HFF-Myc (cell line): ENCODE results near the gene KLHL30.

ENCODE experiments used
- DNase-seq: peaks from one replicate; pipeline ENCODE4 v3.0.0-alpha.2; 2011; ENCODE audit warnings: low read depth; ENCODE audit errors: extremely low read depth
- H3K4me3 ChIP-seq: replicated peaks from 2 replicates; pipeline ENCODE4 v1.5.1; 2011; ENCODE audit warnings: low read depth, mild to moderate bottlenecking, control low read depth, low read length
- TF ChIP-seq, protein P1 (sequence below): IDR thresholded peaks from 2 replicates; pipeline ENCODE4 v1.5.1; 2012; ENCODE audit warnings: mild to moderate bottlenecking, low read depth, low read length, control low read depth; ENCODE audit errors: missing control alignments

KLHL30 gene

DNA sequence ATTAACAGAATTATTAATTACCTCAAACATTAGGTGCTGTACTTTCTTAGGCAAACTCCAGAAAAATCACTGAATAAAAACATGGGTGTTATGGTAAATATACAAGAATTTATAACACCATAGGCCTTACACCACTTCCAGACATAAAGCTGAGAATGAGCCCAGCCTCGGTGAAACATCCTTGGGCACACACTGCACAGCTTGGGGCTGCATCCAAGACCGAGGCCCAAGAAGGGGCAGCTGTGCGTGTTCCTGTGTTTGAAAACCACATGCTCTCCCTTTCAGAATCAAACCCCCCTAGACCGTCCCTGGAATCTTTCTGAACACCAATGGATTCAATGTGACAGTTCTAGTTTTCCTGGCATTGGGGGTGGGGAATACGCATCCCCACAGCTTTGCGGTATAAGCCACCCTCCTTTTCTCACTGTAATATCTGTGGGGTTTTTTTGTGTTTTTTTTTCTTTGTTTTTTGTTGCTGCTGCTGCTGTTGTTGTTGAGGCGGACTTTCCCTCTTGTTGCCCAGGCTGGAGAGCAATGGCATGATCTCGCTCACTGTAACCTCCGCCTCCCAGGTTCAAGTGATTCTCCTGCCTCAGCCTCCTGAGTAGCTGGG is 33.2 kb downstream of the KLHL30 start:
- TF ChIP-seq, protein P1, sequence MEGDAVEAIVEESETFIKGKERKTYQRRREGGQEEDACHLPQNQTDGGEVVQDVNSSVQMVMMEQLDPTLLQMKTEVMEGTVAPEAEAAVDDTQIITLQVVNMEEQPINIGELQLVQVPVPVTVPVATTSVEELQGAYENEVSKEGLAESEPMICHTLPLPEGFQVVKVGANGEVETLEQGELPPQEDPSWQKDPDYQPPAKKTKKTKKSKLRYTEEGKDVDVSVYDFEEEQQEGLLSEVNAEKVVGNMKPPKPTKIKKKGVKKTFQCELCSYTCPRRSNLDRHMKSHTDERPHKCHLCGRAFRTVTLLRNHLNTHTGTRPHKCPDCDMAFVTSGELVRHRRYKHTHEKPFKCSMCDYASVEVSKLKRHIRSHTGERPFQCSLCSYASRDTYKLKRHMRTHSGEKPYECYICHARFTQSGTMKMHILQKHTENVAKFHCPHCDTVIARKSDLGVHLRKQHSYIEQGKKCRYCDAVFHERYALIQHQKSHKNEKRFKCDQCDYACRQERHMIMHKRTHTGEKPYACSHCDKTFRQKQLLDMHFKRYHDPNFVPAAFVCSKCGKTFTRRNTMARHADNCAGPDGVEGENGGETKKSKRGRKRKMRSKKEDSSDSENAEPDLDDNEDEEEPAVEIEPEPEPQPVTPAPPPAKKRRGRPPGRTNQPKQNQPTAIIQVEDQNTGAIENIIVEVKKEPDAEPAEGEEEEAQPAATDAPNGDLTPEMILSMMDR = no peak
- no peak for DNase-seq
- H3K4me3 ChIP-seq = no peak overlapping the region

DNA sequence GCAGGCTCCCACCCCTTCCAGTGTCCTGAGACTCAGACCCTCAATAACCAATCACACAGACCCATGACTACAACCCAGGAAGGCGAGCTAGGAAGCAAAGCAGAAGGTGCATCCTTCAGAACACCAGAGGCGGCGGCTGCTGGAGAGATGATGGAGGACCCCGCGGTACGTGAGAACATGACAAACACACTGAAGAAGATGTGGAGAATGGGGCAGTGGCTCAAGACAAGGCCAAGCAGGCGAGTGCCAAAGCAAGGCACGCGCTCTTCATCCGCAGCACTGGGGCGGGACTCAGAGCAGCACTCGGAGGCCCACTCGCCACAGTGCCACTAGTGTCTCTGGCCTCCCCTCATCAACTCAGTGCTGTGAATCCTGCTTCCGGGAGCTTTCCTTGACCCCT is 34.0 kb downstream of the KLHL30 start:
- no peak for DNase-seq
- no peak overlapping the region for H3K4me3 ChIP-seq
- TF ChIP-seq, protein P1 = no peak

DNA sequence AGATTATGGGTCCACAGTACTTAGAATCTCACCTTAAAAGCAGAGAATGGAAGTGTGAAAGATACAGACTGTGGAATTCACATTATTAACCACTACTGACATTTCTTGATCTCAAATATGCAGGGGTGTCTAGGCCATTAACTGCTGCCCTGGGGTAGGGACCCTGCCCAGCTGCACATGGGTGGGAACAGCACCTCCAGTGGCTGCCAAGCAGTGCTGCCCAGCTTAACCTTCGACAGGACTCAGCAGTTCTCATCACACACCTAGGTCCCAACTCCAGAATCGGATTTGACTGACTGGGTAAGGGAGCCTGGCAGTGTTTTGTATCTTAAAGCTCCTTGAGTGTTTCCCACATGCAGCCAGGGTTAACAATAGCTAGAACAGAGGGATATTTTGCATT is 35.2 kb downstream of the KLHL30 start:
- no peak for DNase-seq
- H3K4me3 ChIP-seq = no peak overlapping the region
- TF ChIP-seq, protein P1 = no peak

DNA sequence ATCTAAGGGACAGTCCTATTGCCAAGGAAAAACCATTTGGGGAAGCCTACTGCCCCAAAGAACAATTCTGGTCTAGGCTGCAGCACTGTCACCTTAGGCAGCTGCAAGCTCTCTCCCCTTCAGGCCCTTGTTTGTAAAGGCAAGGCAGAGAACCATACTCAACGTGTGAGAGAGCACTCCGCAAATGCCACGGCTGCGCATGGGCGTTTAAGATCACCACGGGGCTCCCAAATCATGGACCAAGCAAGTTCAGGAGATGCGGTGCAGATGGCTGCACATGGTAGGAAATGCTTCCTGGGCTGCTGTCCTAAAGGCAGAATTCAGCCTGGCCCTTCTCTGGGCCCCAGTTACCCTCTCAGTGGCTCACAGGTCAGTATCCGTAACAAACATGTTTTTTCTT is 35.8 kb downstream of the KLHL30 start:
- no peak for DNase-seq
- TF ChIP-seq, protein P1 = no peak
- no peak overlapping the region for H3K4me3 ChIP-seq

DNA sequence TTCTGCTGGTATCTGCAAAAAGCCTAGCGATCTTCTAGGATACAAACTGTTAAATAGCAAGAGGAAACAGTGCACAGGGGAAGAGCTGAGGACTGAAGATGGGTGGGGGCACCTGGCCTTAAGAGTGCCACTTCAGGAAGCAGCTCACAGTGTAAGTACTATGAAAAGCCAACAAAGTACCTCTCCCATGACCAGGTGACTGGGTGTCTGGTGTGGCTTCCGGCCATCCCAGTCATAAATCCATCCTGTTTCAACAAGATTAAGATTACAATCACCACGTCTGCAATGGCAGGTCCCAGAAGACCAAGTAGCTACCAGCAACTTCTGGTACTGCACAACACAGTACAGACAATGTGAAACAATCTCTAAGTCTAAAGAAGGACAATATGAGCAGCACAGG is 36.2 kb downstream of the KLHL30 start:
- TF ChIP-seq, protein P1 = no peak
- DNase-seq = no peak
- no peak overlapping the region for H3K4me3 ChIP-seq

DNA sequence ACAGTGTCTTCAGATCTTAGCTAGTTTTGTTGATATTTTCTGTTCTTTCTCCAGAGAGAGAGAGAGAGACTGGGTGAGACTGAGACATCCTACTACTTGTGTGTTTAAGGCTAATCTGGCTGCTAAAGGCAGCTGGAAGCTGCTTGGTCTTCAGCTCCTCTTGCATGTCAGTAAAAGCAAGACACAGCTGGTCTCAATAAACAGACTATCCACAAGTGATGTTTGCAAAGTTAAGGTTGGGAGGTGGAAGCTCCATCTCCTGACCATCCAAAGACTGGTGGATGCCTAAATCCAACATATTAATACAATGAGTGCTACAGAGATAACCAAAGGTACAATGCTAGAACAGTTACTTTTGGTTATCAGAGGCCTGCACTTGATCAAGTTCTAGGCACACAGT is 38.1 kb downstream of the KLHL30 start:
- TF ChIP-seq, protein P1 = no peak
- no peak for DNase-seq
- no peak overlapping the region for H3K4me3 ChIP-seq

DNA sequence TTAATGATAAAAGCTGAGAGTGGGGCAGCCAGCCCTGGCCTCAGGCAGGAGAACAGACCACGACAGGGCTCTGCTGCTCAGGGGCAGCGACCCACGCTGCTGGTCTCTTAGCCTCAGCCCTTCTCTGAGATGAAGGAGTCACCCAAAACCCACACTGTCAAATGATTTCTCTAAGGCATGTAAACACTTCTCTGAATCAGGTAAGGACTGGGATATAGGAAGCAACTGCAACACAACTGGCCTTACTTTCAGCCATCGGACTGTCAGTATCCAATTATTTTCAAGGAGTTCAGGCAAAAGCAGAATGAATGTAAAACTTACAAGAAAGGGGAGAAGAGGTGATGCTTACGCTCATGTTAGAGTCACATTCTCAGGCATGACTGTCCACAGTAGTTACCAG is 42.1 kb downstream of the KLHL30 start:
- no peak overlapping the region for H3K4me3 ChIP-seq
- DNase-seq = no peak
- TF ChIP-seq, protein P1 = no peak
